ENCODE data around the gene IMMP2L. TPM values are rescaled to one million over a fixed set of nuclear protein-coding genes. Genes with fewer than 3 reads are reported as not detected.
"Not testable (repeated sequence)": the region's sequence is repeated elsewhere in the genome, so short reads cannot be mapped to it uniquely, and the experiment has no call there.

Gene IMMP2L
- total RNA-seq, 1 donor, result 11.6 TPM

GRCh38 chr7:111091593-111092358 lies 470.5 kb downstream of the IMMP2L start:
- DNase-seq (ENCODE audit: low read depth in 2 of 3, low spot score in 2 of 3), result peak in 1 of 3 donors; percentile 27

- DNase-seq (ENCODE audit: low read depth in 2 of 3, low spot score in 2 of 3), result no peak
Observed at GRCh38 chr7:111090846-111091245, 471.4 kb downstream of the IMMP2L start, which contains the start of gene LRRN3. Gene LRRN3 (plus strand): TSS chr7:111091127. CDS start chr7:111122773, 31,646 bp downstream.

- peak in 2 of 3 donors; percentile 33 to 66 for DNase-seq (ENCODE audit: low read depth in 2 of 3, low spot score in 2 of 3)
Observed at GRCh38 chr7:111089822-111090426, 472.4 kb downstream of the IMMP2L start.

- no peak for DNase-seq (ENCODE audit: low read depth in 2 of 3, low spot score in 2 of 3)
Observed at GRCh38 chr7:111088328-111088727, 474.0 kb downstream of the IMMP2L start.

- peak in 1 of 3 donors; percentile 7 for DNase-seq (ENCODE audit: low read depth in 2 of 3, low spot score in 2 of 3)
Observed at GRCh38 chr7:111086532-111086931, 475.8 kb downstream of the IMMP2L start.

DNA sequence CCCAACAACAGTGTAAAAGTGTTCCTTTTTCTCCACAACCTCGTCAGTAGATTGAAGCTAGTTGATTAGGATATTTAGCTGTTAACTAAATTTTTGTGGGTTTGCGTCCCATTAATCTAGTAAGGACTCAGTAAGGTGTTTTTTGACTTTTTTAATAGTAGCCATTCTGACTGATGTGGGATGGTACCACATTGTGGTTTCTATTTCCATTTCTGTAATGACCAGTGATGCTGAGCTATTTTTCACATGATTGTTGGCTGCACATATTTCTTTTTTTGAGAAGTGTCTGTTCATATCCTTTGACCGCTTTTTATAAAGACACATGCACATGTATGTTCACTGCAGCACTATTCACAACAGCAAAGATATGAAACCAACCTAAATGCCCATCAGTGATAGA lies 476.9 kb downstream of the IMMP2L start:
- no peak for DNase-seq (ENCODE audit: low read depth in 2 of 3, low spot score in 2 of 3)

GRCh38 chr7:111083413-111083812 lies 478.9 kb downstream of the IMMP2L start:
- DNase-seq (ENCODE audit: low read depth in 2 of 3, low spot score in 2 of 3), result peak; percentile 54 to 90 (median 84)

DNA sequence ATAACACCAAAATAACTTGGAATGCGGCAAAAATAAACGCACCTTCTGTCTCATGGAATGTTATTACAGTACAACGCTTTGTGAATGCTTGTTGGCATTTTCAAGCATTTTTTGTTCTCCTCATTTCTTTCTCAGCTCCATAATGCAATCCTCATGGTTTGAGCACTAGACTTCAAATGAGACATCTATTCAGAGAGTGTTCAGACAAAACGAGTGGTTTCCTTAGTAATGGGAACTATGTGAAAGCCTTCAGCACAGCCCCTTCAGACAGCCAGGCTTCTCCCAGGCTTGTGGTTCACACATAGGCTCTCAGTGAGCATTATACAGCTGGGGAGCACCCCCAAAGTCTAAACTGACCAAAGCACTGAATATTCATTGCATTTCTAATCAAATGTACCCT lies 479.9 kb downstream of the IMMP2L start:
- DNase-seq (ENCODE audit: low read depth in 2 of 3, low spot score in 2 of 3), result no peak

- no peak for DNase-seq (ENCODE audit: low read depth in 2 of 3, low spot score in 2 of 3)
Observed at GRCh38 chr7:111081546-111082267, 480.6 kb downstream of the IMMP2L start.

- DNase-seq (ENCODE audit: low read depth in 2 of 3, low spot score in 2 of 3), result no peak
Observed at GRCh38 chr7:111080495-111081105, 481.7 kb downstream of the IMMP2L start.

GRCh38 chr7:111077001-111077400 lies 485.3 kb downstream of the IMMP2L start:
- no peak for DNase-seq (ENCODE audit: low read depth in 2 of 3, low spot score in 2 of 3)

- DNase-seq (ENCODE audit: low read depth in 2 of 3, low spot score in 2 of 3), result no peak
Observed at GRCh38 chr7:111076205-111076604, 486.1 kb downstream of the IMMP2L start.

DNA sequence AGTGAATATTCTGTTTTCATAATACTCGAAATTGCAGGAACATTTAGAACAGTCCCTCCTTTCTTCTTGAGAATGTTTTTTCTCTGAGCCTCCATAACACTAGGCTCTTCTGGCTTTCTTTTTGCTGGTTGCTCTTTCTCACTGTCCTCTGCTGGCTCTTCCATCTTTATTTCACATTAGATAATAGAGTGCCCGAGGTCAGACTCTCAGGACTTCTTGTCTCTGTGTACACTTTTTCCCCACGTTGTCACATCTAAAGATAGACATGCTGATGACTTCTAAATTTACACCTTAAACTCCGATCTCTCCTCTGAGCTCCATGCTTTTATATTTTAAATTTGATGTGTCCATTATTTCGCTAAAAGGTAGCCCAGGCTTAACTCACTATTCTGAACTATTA lies 486.8 kb downstream of the IMMP2L start:
- no peak for DNase-seq (ENCODE audit: low read depth in 2 of 3, low spot score in 2 of 3)

- peak in 1 of 3 donors; percentile 43 for DNase-seq (ENCODE audit: low read depth in 2 of 3, low spot score in 2 of 3)
Observed at GRCh38 chr7:111074748-111075146, 487.5 kb downstream of the IMMP2L start.

GRCh38 chr7:111074071-111074747 lies 488.1 kb downstream of the IMMP2L start:
- DNase-seq (ENCODE audit: low read depth in 2 of 3, low spot score in 2 of 3), result peak in 1 of 3 donors; percentile 65

GRCh38 chr7:111072658-111073057 lies 489.6 kb downstream of the IMMP2L start:
- not testable (repeated sequence) for DNase-seq (ENCODE audit: low read depth in 2 of 3, low spot score in 2 of 3)

DNA sequence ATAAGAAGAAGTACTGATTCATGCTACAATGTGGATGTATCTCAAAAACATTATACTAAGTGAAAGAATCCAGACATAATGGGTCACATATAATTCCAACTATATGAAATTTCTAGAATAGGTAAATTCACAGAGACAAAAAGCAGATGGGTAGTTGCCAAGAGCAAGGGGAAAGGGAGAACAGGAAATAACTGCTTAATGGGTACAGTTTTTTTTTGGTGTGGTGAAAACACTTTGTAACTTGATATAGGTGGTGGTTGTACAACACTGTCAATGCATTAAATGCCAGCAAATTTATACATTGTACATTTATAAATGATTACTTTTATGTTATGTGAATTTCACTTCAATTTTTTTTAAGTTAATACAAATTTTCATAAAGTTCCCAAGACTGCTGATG lies 490.7 kb downstream of the IMMP2L start:
- no peak for DNase-seq (ENCODE audit: low read depth in 2 of 3, low spot score in 2 of 3)

DNA sequence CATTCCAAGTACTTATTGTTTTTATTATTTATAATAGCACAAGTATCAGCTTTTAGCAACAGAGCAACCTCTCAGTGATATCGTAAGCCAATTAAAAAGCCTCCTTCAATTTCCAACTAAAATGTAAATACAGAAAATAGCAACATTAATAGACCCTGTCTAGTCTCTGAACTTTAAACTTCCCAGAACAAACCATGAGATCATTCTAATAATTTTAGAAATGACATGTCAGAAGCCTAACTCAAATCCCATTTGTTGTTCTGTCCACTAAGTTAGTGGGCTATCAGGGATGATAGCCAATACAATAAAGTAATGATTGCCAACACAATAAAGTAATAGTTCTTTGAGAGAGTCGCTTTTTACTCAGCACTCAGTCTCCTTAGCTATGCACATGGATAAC lies 493.7 kb downstream of the IMMP2L start:
- no peak for DNase-seq (ENCODE audit: low read depth in 2 of 3, low spot score in 2 of 3)

DNA sequence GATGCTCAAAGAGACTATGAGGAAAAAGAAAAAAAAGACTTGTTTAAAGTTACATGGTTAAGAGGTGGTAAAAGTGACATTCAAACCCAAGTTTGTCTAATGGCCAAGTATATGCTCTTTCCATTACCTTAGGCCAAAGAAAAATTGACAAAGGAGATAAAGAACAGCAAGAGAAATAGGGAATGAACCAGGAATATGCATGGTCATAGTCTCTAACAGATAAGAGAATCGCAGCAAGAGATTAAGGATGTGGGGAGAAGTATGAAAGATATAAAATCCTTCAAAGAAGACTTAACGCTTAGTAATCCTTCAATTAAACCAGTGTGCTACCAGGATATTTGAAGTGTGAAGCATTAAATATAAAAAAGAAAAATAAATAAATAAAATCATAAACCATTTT lies 494.6 kb downstream of the IMMP2L start:
- no peak for DNase-seq (ENCODE audit: low read depth in 2 of 3, low spot score in 2 of 3)

GRCh38 chr7:111067251-111067650 lies 495.0 kb downstream of the IMMP2L start:
- no peak for DNase-seq (ENCODE audit: low read depth in 2 of 3, low spot score in 2 of 3)
